Right hindlimb (tissue), 1 donor: ENCODE measurements around the gene MRPS11.
"Not testable (repeated sequence)": the region's sequence is repeated elsewhere in the genome, so short reads cannot be mapped to it uniquely, and the experiment has no call there.

Experiments used
- DNase-seq: peaks from one replicate; pipeline ENCODE4 v3.0.0-alpha.2; 2018

Gene MRPS11

DNA sequence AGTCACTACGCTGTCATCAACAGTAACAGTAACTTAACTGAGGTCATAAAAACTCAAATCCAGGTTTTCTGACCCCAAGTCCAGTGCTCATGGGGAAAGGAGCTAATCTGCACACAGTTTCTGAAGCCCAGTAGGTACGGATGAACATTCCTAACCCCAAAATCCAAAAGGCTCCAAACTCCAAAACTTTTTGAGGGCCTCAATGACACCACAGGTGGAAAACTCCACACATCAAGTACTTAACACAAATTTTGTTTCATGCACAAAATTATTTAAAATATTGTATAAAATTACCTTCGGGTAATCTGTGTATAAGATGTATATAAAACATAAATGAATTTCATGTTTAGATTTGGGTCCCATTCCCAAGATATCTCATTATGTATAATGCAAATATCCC, 10.8 kb upstream of the MRPS11 start:
- no peak for DNase-seq

DNA sequence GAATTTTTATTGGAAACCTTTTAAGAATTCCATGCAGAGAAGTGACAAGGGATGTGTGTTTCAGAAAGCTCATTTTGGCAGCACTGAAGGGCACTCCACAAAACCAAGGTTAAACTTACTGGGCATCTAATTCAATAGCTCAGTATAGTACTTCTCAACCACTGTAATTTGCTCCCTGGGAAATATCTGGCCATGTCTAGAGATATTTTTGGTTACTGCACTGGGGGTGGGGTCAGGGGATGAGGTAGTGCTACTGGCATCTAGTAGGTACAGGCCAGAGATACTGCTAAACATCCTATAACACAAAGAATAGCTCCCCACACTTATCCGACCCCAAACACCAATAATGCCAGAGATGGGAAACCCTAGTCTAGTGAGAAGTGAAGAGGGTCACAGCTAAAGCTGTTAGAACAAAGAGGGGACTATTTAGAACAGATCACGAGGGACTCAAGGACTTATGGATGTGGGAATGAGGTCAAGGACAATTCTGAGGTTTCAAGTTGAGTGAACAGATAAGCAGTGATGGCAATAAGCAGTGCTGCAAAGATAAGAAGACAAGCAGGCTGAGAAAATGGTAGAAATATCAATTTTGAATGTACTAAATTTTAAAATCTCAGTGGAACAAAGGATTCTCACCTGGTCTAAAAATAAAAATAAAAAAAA, 3.5 kb upstream of the MRPS11 start:
- DNase-seq: no peak

DNA sequence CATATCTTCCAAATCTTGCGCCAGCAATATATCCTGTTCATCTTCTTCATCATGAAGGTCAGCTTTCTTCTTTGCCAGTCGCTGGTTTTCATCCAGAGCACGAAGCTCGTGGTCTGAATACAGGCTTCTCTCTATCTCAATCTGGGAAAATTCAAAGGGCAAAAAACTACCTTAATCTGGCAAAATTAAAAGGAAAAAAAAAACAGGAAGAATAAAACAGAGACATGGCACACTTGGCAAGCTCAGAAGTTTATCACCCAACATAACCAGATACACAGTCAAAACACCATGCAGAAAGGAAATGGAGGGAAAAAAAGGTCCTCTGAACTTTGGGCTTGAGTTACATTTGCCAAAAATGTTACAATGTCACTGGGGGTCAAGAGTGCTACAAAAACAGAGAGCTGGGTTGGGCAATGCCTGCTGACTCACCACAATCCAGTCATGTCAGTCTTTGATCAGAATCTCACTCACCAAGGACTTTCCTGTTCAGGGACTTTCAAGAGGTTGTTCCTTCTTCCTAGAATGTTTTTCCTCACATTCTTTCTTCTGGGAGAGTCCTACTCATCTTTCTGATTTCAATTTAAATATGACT, 1.8 kb upstream of the MRPS11 start:
- no peak for DNase-seq

DNA sequence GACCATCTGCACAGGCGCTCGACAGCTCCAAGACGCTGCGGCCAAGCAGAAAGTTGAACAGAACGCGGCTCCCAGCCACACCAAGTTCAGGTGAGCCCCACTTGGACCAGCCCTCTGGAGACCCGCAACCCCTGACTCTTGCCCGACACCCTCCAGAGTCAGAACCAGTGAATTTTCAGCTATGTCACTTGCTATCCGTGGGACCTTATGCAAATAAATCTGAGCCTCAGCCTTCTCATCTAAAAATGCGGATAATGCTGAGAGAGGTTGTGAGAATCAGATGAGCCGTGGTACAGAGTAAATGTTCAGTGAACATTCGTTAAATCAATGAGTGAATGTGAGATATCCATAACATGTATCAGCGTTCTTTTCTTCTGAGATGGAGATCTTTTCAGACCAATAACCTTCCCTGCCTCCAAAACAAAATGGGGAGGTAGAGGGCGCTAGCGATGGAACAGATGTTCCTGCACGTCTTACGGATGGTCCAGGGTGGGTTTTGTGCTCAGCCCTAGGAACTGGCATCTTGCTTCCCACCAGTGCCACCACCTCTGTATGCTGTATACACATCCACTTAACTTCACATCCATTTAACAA, 524 bp downstream of the MRPS11 start:
- no peak for DNase-seq

DNA sequence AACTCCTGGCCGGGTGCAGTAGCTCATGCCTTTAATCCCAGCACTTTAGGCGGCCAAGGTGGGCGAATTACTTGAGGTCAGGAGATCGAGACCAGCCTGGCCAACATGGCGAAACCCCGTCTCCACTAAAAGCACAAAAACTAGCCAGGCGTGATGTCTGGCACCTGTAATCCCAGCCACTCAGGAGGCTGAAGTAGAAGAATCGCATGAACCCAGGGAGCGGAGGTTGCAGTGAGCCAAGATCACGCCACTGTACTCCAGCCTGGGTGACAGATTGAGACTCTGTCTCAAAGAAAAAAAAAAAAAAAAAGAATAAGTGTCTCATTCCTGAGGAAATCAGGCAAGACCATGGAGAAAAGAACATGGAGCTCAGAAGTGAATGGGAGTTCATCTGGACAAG, 1.2 kb downstream of the MRPS11 start:
- not testable (repeated sequence) for DNase-seq

DNA sequence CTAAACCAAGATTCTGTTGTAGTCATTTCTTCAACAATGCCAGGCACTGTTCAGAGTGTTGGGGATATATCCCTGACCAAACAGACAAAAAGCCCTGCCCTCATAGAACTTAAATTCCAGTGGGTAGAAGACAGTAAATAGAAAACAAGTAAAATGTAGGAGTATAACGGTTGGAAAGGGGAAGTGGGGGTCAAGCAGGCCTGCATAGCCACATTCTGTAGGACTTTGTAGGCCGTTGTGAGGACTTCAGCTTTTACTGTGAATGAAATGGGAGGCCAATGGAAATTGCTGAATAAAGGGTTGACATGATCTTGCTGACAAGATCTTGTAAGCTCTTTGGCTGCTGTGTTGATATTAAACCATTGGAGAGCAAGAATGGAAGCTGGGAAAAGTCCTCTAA, 1.8 kb downstream of the MRPS11 start:
- no peak for DNase-seq

DNA sequence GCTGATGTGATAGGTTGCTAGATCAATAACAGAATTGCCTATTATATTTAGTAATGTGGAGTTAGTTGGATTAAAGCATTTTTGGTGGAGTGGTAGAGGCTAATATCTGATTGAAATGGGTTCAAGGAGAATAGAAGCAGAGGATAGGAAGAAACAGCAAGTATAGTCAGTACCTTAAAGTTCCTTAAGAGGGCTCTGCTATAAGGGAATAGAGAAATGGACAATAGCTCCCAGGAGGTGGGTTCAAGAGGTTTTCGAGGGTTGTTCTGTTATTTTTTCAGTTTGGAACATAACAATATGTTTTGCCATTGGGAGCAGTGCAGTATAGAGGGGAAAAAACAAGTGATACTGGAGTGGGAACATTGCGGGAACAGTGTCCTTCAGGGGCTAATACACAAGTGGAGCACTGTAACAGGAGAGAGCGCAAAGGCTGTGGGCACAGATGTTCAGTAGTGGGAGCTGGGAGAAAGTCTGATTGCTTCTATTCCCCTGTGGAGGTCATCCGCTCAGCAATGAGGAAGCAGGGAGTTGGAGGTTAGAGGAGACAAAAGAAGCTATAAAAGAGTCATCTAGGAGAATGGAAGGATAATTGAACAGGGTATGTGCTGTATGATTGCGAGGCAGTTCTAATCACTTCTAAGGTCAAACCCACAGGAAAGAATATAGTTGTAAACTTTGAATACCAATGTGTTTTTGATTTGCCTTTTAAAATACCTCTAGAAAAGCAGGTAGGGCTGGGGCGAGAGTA, 3.3 kb downstream of the MRPS11 start:
- DNase-seq: no peak

DNA sequence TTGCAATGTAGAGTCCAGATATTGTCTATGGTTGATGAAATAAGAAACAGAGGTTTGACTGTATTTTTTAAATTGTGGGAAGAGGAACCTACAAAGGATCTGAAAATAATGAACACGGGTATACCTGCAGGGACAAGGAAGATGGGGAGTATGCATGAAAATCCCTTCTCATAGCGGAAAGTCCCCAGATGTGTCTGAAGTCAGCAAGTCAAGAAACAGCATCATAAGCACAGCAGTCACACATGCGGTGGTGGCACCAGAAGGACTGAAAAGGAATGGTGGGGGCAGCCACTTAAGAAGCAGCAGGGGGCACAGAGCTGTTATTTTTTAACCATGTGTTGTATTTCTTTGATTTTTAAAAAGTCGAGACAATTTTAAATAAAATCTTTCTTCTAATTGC, 4.7 kb downstream of the MRPS11 start:
- no peak for DNase-seq

DNA sequence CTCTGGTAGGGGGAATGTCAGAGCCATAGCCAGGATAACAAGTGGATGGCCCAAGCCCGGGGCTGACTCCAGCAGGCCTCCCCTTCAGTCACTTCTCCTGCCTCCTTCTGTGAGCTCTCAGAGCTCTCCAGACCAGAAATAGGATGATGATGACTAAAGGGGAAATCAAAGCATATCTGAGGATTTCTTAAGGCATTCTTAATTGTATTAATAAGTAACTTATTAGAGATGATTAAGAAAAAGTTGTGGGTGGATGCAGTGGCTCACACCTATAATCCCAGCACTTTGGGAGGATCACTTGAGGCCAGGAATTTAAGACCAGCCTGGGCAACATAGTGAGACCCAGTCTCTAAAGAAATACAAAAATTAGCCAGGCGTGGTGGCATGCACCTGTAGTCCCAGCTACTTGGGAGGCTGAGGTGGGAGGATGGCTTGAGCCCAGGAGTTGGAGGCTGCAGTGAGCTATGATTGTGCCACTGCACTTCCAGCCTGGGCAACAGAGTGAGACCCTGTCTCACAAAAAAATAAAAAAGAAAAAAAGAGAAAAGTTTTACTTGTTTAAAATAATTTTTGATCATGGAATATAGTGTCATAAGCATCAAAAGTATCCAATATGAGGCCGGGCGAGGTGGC, 6.3 kb downstream of the MRPS11 start:
- not testable (repeated sequence) for DNase-seq

DNA sequence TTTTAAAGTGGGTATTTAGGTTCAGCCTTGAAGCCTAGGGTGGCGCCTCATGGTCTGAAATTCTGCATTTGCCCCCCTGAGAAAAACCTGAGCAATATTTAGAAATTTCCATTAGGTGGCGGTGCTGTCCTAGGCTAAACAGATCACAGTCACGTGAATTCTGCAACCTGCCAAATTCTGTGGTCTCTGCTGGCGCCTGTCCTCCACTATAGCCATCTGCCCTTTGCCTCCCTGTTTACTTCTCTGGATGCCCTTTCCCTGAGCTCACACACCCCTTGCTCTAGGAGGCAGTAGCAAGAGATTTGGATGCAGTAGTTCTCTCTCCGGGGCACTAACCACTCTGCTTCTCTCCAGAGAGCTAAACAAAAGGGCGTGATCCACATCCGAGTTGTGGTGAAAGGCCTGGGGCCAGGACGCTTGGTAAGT, 9.1 kb downstream of the MRPS11 start:
- DNase-seq: peak; percentile 34

DNA sequence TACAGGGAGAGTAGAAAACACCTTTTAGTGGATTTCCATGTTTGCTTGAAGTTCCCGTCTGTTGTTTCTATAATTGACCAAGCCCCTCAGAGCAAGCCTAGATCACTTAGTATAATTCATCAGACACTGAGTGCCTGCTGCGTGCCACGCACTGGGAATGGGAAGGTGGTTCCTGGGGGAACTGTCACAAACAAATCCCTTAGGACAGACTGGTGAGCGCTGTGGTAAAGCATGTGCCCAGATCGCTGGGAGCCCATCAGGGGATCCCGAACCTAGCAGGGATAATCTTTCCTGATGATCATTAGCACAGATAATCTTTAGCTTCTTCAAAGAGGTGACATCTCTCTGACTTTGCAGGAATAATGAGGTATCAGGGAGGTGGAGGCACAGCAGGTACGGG, 9.6 kb downstream of the MRPS11 start:
- DNase-seq: no peak

DNA sequence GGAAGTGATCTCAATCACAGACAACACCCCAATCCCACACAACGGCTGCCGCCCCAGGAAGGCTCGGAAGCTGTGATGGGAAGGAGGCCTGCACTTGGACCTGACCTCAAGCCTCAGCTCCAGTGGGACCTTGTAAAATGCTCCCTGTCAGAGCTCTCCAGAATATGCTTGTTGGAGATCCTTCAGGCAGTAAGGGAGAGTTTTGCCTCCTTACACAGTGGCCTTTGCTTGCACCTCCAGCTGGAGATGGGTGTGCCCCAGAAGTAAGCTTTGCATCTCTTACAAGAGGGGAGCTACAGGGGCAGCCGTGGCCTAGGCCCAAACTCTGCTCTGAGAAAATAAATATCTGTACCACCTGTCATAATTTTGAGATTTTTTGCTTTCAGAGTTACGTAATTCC, 10.4 kb downstream of the MRPS11 start:
- no peak for DNase-seq

DNA sequence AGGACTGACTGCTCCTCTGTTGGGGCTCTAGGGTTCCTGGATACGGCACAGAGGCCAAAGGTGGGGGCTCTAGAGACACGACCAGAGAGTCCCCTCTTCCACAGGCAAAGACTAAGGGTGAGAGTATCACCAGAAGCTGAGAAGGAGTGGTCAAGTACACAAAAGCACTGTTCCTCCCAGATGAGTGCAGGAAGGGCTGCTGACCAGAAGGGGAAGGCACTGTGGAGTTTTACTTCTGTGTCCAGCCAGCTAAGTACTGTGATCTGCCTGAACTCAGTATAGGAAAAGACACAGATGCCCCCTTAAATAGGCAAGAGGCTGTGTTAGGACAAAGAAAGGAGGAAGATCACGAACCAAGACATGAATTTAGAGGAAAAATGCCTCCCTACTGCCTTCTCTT, 11.7 kb downstream of the MRPS11 start:
- no peak for DNase-seq

DNA sequence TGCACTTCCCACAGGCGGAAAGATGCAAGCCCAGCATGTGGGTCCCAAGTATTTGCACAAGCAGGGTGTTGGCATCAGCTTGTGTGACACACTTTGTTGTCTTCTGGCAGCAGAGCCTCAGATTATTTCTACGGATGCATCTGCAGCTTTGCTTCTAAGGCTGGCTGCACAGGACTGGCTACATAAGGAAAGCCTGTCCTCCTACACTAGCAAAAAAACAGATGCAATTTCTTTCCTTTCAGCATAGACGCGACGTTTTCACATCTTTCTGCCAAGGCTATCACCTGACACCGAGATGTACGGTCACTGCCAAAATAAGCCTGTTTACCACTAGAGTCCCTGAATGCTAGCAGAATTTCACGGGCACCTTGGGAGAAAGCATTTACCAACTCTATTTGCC, 13.5 kb downstream of the MRPS11 start:
- no peak for DNase-seq

DNA sequence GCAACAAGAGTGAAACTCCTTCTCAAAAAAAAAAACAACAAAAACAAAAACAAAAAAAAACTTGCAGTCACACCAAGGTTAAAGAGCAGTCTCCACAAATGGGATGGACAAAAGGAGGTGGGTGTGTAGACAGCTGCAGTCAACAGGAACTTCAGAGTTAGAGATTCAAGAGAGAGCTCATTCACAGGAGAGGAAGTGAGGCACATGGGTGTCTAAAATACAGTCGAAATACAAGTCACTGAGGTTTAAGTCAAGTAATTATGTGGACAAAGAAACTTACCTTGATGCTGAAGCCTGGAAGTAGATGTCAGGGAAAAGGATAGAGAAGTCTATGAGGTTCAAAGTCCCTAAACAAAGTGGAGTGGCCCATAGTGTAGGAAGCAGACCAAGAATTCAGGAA, 14.8 kb downstream of the MRPS11 start:
- no peak for DNase-seq

DNA sequence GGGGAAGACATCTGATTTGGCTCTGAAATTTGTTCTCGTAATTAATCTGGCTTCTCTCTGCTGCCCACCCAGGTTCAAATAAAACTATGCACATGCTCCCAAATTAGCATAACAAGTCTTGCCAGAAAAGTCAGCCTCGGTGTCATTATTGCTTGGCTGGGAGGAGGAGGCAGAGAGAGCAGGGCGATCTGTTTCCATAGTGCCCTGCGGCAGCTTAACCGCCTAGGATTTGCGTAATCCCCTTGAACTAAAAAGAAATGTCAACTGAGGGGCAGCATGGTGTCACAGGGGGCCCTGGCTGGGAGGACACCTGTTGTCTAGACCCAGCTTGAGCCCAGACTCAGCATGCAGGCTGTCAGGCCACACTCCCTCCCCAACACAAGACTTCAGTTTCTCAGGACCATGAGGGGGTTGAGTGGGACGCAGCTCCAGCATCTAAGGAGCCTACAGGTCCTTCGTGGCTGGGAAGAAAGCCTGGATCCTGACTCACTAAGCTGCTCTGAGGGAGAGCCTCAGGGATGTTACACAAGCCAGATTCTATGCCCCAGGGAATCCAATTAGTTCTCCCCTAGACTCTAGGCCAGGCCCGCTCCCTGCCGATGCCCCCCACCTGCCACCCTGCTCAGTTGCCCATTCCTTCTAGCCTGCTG, 17.3 kb downstream of the MRPS11 start:
- DNase-seq: peak; percentile 49

DNA sequence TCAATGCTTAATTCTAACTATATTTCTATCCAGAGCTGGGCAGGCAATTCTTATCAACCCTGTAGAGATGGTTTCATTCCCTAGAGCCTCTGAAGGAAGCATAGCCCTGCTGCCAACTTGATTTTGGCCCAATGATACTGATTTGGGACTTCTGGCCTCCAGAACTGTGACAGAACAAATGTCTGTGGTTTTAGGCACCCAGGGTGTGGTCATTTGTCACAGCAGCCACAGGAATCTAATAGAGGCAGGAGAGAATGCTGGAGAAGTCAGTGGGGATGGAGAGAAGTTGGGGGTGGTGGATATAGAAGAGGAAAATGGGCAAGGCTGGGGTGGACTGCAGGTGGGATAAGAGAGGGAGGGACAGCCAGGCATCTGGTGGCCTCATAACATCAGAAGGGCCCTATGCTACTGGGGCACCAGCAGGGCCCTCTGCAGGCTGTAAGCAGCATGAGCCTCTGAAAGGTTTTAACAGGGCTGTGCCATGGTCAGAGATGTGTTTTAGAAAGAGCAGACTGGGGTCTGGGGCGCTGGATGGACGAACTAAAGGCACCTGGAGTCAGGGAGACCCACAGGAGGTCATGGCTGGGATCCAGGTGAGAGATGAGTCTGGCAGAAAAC, 19.8 kb downstream of the MRPS11 start:
- DNase-seq: no peak

DNA sequence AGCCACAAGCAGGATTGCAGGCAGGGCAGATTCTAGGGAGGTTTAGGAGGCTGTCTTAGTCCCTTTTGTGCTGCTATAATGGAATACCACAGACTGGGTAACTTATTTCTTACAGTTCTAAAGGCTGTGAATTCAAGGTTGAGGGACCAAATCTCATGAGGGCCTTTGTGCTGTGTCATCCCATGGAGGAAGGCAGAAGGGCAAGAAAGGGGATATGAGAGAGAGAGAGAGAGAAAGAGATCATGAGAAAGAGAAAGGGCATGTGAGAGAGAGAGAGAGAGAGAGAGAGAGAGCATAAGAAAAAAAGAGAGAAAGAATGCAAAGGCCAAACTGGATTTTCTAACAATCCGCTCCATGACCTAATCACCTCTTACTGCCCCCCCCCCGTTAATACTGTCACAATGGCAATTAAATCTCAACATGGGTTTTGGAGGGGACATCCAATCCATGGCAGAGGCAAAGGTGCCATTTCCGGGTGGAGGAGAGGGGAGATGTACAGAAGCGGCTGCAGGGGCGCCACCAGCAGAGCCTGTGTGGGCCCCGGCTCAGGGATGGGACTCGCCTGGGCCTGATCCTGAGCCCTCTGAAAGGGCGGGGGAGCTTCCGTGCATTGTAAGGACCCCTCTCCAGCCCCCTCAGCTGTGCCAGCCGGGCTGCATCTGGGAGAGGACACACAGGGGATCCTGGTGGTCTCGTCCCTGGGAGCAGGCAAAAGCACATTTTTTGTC, 20.5 kb downstream of the MRPS11 start:
- no peak for DNase-seq

DNA sequence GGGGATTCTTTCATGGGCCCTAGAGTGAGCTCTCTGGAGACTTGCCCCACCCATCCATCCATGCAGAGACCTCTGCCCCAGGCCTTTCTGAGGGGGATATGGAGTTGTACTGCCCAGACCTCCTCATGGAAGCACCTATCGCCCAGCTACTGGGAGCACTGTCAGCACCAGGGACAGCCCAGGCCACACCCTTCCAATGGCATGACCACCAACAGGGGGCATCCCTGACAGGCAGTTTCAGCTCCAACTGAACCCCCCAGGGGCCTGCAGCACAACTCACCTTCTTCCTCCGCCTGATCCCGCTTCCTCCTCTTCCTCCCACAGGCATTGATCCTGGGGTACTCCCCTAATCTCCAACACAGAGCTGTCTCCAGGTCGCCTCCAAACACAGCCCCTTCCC, 21.8 kb downstream of the MRPS11 start:
- DNase-seq: no peak

DNA sequence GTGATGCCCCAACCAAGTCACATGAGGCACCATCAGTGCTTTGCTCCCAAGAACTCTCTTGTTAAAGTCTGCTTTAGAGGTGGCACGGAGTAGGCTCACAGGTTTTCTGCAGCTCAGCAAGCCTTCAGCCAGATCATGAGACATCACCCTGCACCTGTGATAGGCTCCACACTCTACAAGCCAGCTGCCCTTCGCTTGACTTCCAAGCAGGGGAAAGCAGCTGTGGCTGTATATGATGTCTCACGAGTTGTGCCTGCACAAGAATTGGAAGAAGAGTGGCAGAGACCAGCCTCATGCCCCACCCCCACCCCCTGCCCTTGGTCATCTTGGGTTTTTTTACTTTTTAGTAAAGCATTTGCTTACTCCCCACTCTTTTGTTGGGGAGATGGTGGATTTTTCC, 22.5 kb downstream of the MRPS11 start:
- DNase-seq: no peak

DNA sequence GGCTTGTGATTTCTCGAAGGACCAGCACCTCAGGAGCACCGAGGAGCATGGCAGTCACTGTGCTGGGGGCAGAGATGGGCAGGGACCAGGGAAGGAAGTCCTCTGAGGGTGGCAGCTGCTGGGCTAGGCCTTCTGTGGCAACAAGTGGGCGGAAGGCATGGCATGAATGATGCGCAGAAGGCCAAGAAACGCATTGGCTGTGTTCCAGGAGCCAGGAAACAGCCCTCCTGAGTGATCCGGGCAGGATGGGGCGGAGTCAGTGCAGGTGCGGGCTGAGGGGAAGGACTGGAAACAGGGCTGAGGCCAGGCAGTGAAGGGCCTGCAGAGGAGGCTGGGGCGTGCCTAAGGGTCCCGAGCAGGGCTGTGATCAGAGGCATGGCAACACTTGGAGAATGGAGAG, 23.6 kb downstream of the MRPS11 start:
- no peak for DNase-seq

DNA sequence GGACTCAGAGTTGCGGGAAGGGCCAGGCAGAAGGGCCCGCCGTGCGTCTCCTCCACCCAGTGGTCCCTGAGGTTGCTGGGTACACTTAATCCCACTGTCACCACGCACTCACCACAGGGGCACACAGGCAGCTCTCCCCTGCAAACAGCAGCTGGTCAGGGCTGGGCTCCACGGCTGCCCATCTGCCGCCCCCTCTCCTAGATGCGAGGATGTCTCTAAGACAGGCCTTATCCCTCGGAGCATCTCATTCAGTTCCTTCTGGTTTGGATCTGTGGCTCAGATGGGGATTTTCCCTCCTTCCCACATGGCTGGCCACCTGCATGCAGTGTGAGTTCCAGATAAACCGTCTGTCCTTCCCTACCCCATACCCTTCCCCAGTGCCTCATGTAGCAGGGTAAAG, 26.3 kb downstream of the MRPS11 start:
- peak; percentile 41 for DNase-seq
